LNCAP (cell line): Measurements from ENCODE around the gene ABI2.

Experiments
- CTCF ChIP-seq: fragments of 450-650 bp; IDR thresholded peaks from 2 replicates; pipeline ENCODE4 v1.5.1; 2017; ENCODE audit warnings: mild to moderate bottlenecking

ABI2 gene

GRCh38 chr2:203440671-203441070, 112.5 kb downstream of the ABI2 start:
- TF ChIP-seq CTCF: no peak

GRCh38 chr2:203441463-203441862, 113.3 kb downstream of the ABI2 start:
- no peak for TF ChIP-seq CTCF

GRCh38 chr2:203442463-203442862, 114.3 kb downstream of the ABI2 start:
- TF ChIP-seq CTCF: no peak

GRCh38 chr2:203444738-203445137, 116.5 kb downstream of the ABI2 start:
- TF ChIP-seq CTCF: no peak

- no peak for TF ChIP-seq CTCF
Measured at GRCh38 chr2:203446071-203446481, 117.9 kb downstream of the ABI2 start.

- no peak for TF ChIP-seq CTCF
Measured at GRCh38 chr2:203446780-203447179, 118.6 kb downstream of the ABI2 start.

GRCh38 chr2:203450561-203450960, 122.4 kb downstream of the ABI2 start:
- TF ChIP-seq CTCF: no peak

- no peak for TF ChIP-seq CTCF
Measured at GRCh38 chr2:203451011-203451410, 122.8 kb downstream of the ABI2 start.
